HK-2 (cell line): ENCODE data around the gene C2CD4B.

Experiments
- DNase-seq: peaks from one replicate; pipeline ENCODE4 v3.0.0-alpha.2; 2018; ENCODE audit not compliant: unreplicated experiment

The C2CD4B gene

DNA sequence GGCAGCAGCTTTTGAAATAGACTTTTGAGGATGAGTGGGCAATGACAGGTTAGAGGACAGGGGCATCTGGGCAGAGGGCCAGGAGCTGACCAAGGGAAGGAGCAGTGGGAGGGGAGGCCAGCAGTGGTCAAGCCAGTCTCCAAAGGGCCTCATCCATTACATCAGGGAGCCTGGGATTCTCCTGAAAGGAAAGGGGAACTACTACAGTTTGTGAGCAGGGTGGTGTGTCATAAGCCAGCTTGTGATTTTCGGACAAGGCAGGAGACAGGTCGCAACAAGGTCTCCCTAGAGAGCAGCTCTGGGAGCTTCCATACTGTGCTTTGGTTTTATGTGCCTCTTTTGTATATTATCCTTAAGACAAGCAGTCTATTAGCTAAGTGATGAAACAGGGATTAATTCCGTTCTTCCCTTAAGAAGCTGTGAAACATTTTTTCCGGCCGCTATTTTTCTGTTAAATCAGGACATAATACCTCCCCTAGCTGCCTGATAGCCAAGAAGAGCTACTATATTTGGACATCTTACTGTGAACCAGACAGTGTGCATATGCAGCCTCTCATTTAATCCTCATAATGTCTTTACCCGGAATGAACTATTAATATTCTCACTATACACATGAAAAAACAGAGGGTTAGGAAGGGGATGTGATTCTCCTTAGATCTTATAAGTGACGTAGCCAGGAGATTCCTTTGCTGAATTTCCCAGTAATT, 46.4 kb downstream of the C2CD4B start:
- no peak for DNase-seq

DNA sequence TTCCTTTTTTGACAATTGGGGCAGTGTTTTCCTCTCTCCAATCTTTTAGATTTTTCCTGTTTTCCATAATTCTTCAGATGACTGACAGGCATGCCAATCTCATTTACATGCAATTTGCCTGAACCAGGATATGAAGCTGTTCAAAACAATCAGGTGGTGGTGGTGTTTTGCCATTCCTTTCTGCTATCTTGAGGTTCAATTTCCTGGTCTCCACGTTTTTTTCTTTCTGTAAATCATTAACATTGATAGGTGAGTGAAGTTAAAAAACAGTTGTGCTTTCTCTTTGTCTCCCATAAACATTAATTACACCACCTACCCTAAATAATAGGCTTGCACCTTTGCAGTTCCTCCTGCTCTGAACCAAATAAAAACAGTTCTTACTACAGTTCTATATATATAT, 49.2 kb downstream of the C2CD4B start:
- DNase-seq: no peak
